ENCODE measurements around the gene LSM8. TPM values are rescaled to one million over a fixed set of nuclear protein-coding genes. Genes with fewer than 3 reads are reported as not detected.
"Not testable (repeated sequence)": the region's sequence is repeated elsewhere in the genome, so short reads cannot be mapped to it uniquely, and the experiment has no call there.

LSM8 gene
- total RNA-seq, 1 experiment from 2014 or later = 83.1 TPM

- DNase-seq (ENCODE audit: low read depth) = no peak
Measured at GRCh38 chr7:118202061-118202460, 18.1 kb downstream of the LSM8 start.

GRCh38 chr7:118214051-118214832, 30.3 kb downstream of the LSM8 start:
- peak; percentile 4 for DNase-seq (ENCODE audit: low read depth)

- DNase-seq (ENCODE audit: low read depth) = no peak
Measured at GRCh38 chr7:118214833-118215182, 30.8 kb downstream of the LSM8 start.

- DNase-seq (ENCODE audit: low read depth) = no peak
Measured at GRCh38 chr7:118217210-118217619, 33.3 kb downstream of the LSM8 start.

- DNase-seq (ENCODE audit: low read depth) = no peak
Measured at GRCh38 chr7:118218413-118219156, 34.6 kb downstream of the LSM8 start.

- DNase-seq (ENCODE audit: low read depth) = no peak
Measured at GRCh38 chr7:118219157-118219512, 35.2 kb downstream of the LSM8 start.

- peak; percentile 13 for DNase-seq (ENCODE audit: low read depth)
Measured at GRCh38 chr7:118220583-118220982, 36.6 kb downstream of the LSM8 start.

- no peak for DNase-seq (ENCODE audit: low read depth)
Measured at GRCh38 chr7:118222591-118222990, 38.6 kb downstream of the LSM8 start.

GRCh38 chr7:118224521-118224920, 40.6 kb downstream of the LSM8 start, which contains the start of gene ANKRD7:
ANKRD7 (plus strand) TSS chr7:118224704; CDS start chr7:118224831, 127 bp downstream.
- DNase-seq (ENCODE audit: low read depth) = no peak

- peak; percentile 74 for DNase-seq (ENCODE audit: low read depth)
Measured at GRCh38 chr7:118232837-118233236, 48.9 kb downstream of the LSM8 start.

- no peak for DNase-seq (ENCODE audit: low read depth)
Measured at GRCh38 chr7:118233799-118234198, 49.8 kb downstream of the LSM8 start.

- no peak for DNase-seq (ENCODE audit: low read depth)
Measured at GRCh38 chr7:118239014-118239413, 55.0 kb downstream of the LSM8 start.

GRCh38 chr7:118240320-118240719, 56.4 kb downstream of the LSM8 start:
- not testable (repeated sequence) for DNase-seq (ENCODE audit: low read depth)

Other genes starting within 250 kb of the LSM8 start
- gene ANKRD7, start 40.5 kb downstream of the LSM8 start, total RNA-seq (2014; rRNA removed; shearing (Covaris generic)) = 0.27 and 0.74 TPM in 2 replicates

All from HT1080 (cell line).